D341Med (cell line): ENCODE data around the gene SH3GLB1.

Source experiments
- DNase-seq: peaks from one replicate; pipeline ENCODE4 v3.0.0; 2012; ENCODE audit warnings: low spot score

Gene SH3GLB1

DNA sequence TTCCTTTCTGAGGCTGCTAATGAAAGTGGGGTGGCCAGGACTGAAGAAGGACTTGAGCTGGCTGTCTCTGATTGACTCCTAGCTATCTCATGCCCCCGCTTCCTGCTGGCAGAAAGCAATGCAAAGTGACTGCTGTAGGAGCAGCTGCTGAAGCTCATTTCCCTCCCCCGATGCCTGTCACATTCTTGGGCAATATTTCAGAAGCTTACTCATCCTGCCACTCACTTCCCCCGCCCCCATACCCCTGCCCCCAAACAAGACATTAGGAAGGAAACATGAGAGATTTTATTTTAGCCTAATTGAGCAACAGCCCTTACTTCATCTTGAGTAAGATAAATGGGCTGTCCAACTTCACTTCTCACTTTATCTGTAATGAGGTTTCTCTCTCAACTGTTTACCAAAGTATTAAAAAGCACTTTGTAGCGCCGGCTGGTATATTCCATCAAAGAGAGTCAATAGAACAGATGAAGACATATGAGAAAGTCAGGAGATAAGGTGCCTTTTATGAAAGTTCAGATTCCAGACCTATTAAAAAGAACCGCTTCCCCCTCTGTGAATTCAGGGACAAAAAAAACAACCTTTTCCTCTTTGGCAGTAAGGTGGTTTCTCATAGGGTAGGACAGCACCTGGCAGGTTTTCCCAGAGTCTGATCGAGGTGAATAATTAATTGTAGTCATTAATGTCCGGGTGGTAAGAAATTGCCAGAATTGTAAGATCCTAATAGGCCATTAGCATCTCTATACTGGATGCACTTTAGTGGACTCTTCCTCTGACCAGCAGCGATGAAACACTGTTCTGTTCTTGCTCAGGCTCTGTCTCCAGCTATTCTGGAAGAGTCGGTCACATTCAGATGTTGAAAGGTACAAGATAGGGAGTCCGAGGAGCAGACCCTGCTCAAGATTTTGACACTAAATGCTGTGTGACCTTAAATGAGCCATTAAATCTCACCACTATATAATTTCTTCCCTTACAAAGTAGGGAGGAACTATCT lies 70.2 kb downstream of the SH3GLB1 start:
- peak; percentile 34 for DNase-seq

DNA sequence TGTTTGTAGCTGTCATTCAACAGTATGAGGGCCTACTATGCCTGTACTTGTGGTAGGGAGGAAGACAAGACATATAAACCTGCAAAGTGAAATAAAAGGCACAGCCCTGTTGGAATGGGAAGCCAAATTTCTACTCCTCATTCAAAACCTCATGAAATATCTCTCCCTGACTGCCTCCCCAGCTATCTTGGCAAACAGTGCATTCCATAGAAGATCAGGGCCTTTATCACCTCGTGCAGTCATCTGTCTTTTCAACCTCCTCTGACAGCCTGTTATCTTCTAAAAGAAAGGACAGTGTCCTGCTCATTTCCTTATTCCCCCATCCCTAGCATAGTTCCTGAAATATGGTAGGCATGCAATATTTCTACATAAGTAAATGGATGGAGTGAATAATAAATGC lies 71.0 kb downstream of the SH3GLB1 start:
- DNase-seq = no peak

DNA sequence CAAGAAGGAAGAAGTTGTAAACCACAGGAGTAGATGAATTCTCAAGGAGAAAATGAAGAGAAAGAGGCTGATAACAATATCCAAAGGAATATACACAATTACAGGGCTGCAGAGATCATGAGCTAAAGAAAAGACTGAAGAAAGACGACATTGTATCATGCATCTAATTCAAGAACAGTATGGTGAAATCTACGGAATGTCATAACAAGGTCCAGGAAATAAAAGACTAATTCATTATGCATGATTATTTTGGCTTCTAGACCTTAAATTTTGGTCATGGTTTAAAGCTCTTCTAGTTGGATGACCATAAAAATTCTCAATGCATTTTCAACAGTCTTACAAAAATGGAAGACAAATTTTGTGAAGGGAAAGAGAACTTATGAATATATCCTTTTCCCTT lies 71.7 kb downstream of the SH3GLB1 start:
- DNase-seq = no peak

DNA sequence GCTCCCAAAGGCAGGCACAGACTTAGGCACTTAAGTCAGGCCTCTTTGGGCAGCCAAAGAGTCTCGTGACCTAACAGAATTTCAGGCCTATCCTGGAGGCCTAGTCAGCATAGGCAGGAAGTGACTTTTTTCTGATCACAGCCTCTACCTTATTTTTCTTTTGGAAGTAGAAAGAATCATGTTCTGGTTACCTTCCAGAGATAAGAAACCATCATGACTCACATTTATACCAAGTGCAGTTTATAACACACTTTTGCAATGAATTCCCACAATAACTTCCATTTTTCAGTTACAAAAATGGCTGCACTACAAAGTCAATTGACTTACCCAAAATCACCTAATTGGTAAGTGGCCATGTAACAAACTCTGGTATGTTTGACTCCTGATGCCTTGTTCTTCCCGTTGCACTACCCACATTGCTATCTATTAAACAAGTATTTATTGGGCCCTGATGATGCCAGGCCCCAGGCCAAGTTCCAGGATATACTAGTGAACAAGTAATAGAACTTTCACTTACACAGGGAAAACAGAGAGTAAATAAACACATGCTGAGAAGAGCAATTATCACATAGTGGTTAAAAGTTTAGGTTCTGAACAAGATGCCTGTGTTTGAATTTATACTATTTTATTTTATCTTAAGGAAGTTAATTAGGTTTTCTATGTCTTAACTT lies 74.3 kb downstream of the SH3GLB1 start:
- no peak for DNase-seq

GRCh38 chr1:86779308-86780191 lies 75.2 kb downstream of the SH3GLB1 start:
- DNase-seq = no peak

DNA sequence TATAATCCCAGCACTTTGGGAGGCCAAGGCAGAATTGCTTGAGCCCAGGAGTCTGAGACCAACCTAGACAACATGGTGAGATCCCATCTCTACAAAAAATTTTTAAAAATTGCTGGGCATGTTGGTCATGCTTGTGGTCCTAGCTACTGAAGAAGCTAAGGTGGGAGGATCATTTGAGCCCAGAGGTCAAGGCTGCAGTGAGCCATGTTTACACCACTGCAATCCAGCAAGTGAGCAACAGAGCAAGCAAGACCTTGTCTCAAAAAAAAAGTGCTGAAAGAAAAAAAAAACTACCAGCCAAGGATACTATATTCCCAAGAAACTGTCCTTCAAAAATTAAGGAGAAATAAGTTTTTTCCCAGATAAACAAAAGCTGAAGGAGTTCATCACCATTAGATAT lies 78.1 kb downstream of the SH3GLB1 start:
- DNase-seq = no peak

DNA sequence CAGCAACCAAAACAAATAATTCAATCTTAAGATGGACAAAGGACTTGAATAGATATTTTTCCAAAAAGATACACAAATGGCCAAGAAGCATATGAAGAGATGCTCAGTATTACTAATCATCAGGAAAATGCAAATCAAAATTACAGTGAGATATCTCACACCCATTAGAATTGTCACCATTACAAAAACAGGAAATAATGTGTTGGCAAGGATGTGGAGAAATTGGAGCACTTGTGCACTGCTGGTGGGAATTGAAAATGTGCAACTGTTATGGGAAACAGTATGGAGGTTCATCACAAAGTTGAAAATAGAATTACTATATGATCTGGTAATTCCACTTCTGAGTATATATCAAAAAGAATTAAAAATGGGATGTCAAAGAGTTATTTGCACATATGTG lies 83.2 kb downstream of the SH3GLB1 start:
- DNase-seq = no peak

DNA sequence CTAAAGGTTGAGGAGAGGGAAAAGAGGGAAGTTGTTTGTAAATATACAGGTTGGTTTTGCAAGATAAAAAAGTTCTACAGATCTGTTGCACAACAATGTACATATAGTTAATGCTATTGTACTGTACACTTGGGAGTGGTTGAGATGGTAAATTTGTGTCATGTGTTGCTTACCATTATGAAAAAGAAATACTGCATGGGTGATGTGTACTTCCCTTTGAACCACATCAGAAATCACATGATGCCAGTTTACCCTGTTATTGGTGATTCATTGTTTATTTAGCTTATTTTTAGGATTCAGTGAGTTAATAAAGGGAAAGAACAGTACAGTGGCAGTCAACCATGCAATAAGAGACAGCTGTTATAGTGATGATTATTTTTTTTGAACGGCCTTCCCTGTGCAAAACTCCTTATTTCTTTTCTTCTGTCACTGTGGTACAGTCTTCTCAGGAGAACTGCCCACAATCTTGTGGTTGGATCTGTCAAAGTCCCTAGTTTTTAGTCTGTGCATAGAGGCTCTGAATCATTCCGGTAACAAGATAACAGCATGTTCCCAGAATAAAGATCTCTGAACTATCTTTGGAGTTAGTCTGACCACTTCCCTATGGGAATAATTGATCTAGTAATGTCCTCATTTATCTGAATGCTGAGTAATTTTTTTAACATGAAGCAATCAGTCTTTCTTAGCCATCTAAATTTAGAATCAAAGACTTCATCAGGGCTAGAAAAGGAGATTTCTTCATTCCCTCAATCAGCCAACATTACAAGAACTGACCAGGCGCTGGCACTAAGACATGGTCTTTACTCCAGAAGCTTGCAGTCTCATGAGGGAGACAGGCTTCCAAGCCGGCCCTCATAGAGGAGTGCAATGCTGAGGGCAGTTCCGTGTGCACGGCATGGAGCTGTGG lies 84.2 kb downstream of the SH3GLB1 start:
- no peak for DNase-seq

DNA sequence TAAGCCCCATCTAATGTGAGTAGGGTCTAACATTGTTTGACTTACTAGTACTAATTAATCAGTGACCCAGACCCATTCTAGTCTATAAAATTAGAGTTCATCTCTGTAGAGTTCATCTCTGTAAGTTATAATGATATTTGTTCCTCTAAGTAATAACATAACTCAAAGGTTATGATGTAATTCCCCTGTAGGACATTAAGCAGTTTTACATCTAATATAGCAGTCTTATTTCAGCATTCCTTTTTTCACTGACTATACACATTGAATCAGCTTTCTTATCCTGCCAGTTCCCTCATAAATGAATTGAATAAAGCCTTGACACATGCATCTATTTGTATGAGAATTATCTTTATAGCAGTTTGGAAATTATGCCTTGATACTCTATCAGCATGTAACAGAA lies 90.9 kb downstream of the SH3GLB1 start:
- no peak for DNase-seq
